NCI-H82 (cell line): Measurements from ENCODE around the gene ERMN.
"Not testable (repeated sequence)": the region's sequence is repeated elsewhere in the genome, so short reads cannot be mapped to it uniquely, and the experiment has no call there.

Experiments
- DNase-seq: peaks from one replicate; lab custom pipeline; 2025; lab: John Stamatoyannopoulos, UW

The ERMN gene

GRCh38 chr2:157325786-157326185 lies at the start of gene ERMN:
ERMN (minus strand) TSS chr2:157325824; CDS start chr2:157325642, 182 bp downstream.
- DNase-seq, result peak; percentile 56

- no peak for DNase-seq
These were observed 49.8 kb upstream of the ERMN start for GRCh38 chr2:157375384-157375783.

- not testable (repeated sequence) for DNase-seq
These were observed 42.9 kb upstream of the ERMN start for GRCh38 chr2:157368508-157368907.

- DNase-seq, result no peak
These were observed 42.1 kb upstream of the ERMN start for GRCh38 chr2:157367704-157368103.

GRCh38 chr2:157364257-157364974 lies 38.8 kb upstream of the ERMN start:
- no peak for DNase-seq

- DNase-seq, result no peak
These were observed 38.0 kb upstream of the ERMN start for GRCh38 chr2:157363612-157364101.

- no peak for DNase-seq
These were observed 37.0 kb upstream of the ERMN start for GRCh38 chr2:157362627-157363026.

- DNase-seq, result no peak
These were observed 35.9 kb upstream of the ERMN start for GRCh38 chr2:157361526-157361925.

- DNase-seq, result no peak
These were observed 34.0 kb upstream of the ERMN start for GRCh38 chr2:157359628-157360027.

- no peak for DNase-seq
These were observed 30.0 kb upstream of the ERMN start for GRCh38 chr2:157355618-157356017.

GRCh38 chr2:157349949-157350515 lies 24.4 kb upstream of the ERMN start:
- DNase-seq, result no peak

- no peak for DNase-seq
These were observed 22.8 kb upstream of the ERMN start for GRCh38 chr2:157348291-157348921.

GRCh38 chr2:157345647-157346389 lies 20.2 kb upstream of the ERMN start:
- no peak for DNase-seq

- DNase-seq, result not testable (repeated sequence)
These were observed 15.8 kb upstream of the ERMN start for GRCh38 chr2:157341381-157341780.

- DNase-seq, result no peak
These were observed 14.5 kb upstream of the ERMN start for GRCh38 chr2:157339965-157340655.

GRCh38 chr2:157337978-157338377 lies 12.4 kb upstream of the ERMN start:
- no peak for DNase-seq

GRCh38 chr2:157336137-157337010 lies 10.8 kb upstream of the ERMN start:
- DNase-seq, result peak; percentile 81

GRCh38 chr2:157334797-157335196 lies 9.2 kb upstream of the ERMN start:
- peak; percentile 58 for DNase-seq

- no peak for DNase-seq
These were observed 8.7 kb upstream of the ERMN start for GRCh38 chr2:157334335-157334734.

- DNase-seq, result no peak
These were observed 7.9 kb upstream of the ERMN start for GRCh38 chr2:157333304-157334047.
